GM12891 (cell line): Measurements from ENCODE around the gene MT1X.

Experiments used
- PAX5 ChIP-seq: IDR thresholded peaks from 2 replicates; pipeline ENCODE4 v1.6.1; 2011; ENCODE audit warnings: low read length, moderate library complexity, mild to moderate bottlenecking; ENCODE audit not compliant: insufficient read depth, severe bottlenecking
- POLR2A ChIP-seq: IDR thresholded peaks from 2 replicates; pipeline ENCODE4 v1.6.1; 2011; ENCODE audit warnings: low read depth, low read length, control low read depth
- POLR2AphosphoS5 ChIP-seq: IDR thresholded peaks from 2 replicates; pipeline ENCODE4 v1.6.1; 2011; ENCODE audit warnings: low read depth, low read length, control low read depth
- POU2F2 ChIP-seq: IDR thresholded peaks from 2 replicates; pipeline ENCODE4 v1.6.1; 2011; ENCODE audit warnings: low read depth, mild to moderate bottlenecking, control low read depth, low read length, moderate library complexity
- SPI1 ChIP-seq: IDR thresholded peaks from 2 replicates; pipeline ENCODE4 v1.6.1; 2011; ENCODE audit warnings: low read depth, low read length, control low read depth
- TAF1 ChIP-seq: IDR thresholded peaks from 2 replicates; pipeline ENCODE4 v1.6.1; 2011; ENCODE audit warnings: low read depth, low read length, control low read depth

- TF ChIP-seq POLR2AphosphoS5 (no peak), PAX5 (no peak), POLR2A (no peak), TAF1 (no peak), SPI1 (no peak), POU2F2 (no peak)
Measured at GRCh38 chr16:56652600-56652999, 29.7 kb upstream of the MT1X start.
